Esophagus muscularis mucosa (tissue), 4 donors: ENCODE data around the gene VCX3B. TPM values are rescaled to one million over a fixed set of nuclear protein-coding genes. Genes with fewer than 3 reads are reported as not detected.
"Not testable (repeated sequence)": the region's sequence is repeated elsewhere in the genome, so short reads cannot be mapped to it uniquely, and the experiment has no call there.

Experiments
- DNase-seq: peaks from one replicate; pipeline ENCODE4 v3.0.0-alpha.2; 2017; ENCODE audit errors: extremely low spot score
- H3K27ac ChIP-seq, 4 donors: fragments of 200-600 bp; sonication (generic); replicated peaks in 1 of 4; 1 replicate in 3 of 4; 2 replicates in 1 of 4; pipeline ENCODE4 v1.5.1; 2016 to 2019; ENCODE audit warnings: mild to moderate bottlenecking in 1 of 4
- H3K27me3 ChIP-seq, 4 donors: fragments of 200-600 bp; sonication (generic); one replicate each; pipeline versions ENCODE4 v1.5.1 to v1.6.0; 2016 to 2019
- H3K36me3 ChIP-seq, 4 donors: fragments of 200-600 bp; sonication (generic); one replicate each; pipeline ENCODE4 v1.5.1; 2016 to 2019
- H3K4me1 ChIP-seq, 4 donors: fragments of 200-600 bp; sonication (generic); one replicate each; pipeline ENCODE4 v1.5.1; 2016 to 2019
- H3K4me3 ChIP-seq, 4 donors: fragments of 200-600 bp; sonication (generic); 1 replicate in 2 of 4; 2 replicates in 2 of 4; pipeline ENCODE4 v1.5.1; 2016 to 2019; ENCODE audit warnings: mild to moderate bottlenecking in 4 of 4, moderate library complexity in 1 of 4
- H3K9me3 ChIP-seq, 4 donors: fragments of 200-600 bp; sonication (generic); 1 replicate in 3 of 4; 2 replicates in 1 of 4; pipeline ENCODE4 v1.5.1; 2016 to 2019
- EP300 ChIP-seq: sonication (generic); formaldehyde crosslinking; IDR thresholded peaks from one replicate; pipeline ENCODE4 v1.6.1; 2017; ENCODE audit warnings: antibody characterized with exemption
- POLR2A ChIP-seq: fragments of 450-650 bp; IDR thresholded peaks from one replicate; pipeline ENCODE4 v1.6.1; 2017; ENCODE audit warnings: antibody characterized with exemption, moderate library complexity, mild to moderate bottlenecking, low read depth
- POLR2AphosphoS5 ChIP-seq, 2 donors: sonication (generic); formaldehyde crosslinking; IDR thresholded peaks; one replicate each; pipeline ENCODE4 v1.6.1; 2017; ENCODE audit warnings: antibody characterized with exemption in 2 of 2
- WGBS: methylation state at CpG from one replicate; pipeline ENCODE4 v1.1.5; 2018; 5-methylcytosine and 5-hydroxymethylcytosine counted together
- intact Hi-C: fragments of 100-400 bp; cut with DNase I; formaldehyde crosslinking; loops from one replicate; pipeline ENCODE4 v1.15.1; 2023
- total RNA-seq, 4 donors: library from RNA; depleted of rRNA; stranded (reverse); fragments of >200 nt; gene quantifications; one replicate each; pipeline versions ENCODE4 v1.1.0 to v1.2.1, GENCODE V29; 2016
- TF ChIP-seq, protein P1 (sequence below), 3 experiments: fragments of 200-600 bp in 2 of 3; fragments of 450-650 bp in 1 of 3; sonication (generic) in 2 of 3; IDR thresholded peaks; one replicate each; pipeline ENCODE4 v1.5.1; 2017 to 2019; ENCODE audit warnings: antibody characterized with exemption in 3 of 3, mild to moderate bottlenecking in 2 of 3, moderate library complexity in 1 of 3

The VCX3B gene
- total RNA-seq, result not detected

DNA sequence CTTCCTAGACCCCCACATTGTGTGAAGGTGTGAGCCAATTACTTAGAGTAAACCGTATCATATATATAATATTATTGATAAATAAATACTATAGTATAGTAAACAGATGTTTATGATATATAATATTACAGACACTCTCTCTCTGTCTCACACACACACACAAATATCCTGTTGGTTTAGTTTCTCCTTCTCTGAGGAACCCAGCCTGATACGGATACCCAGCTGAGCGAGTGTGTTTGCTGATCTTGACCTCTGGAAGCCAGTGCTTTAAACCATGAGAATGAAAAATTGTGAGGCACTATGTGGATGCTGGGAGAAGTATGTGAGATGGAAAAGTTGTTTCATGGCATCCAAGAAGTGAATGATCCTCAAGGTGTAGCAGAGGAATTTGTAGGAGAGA lies at the start of gene VCX3B:
Gene VCX3B, plus strand, starts transcription at position 301 of the 400 bp plus-strand sequence. CDS start 621 bp downstream, outside the sequence.
- H3K4me3 ChIP-seq, DNase-seq, H3K27me3 ChIP-seq, H3K36me3 ChIP-seq, H3K9me3 ChIP-seq, H3K27ac ChIP-seq, H3K4me1 ChIP-seq, intact Hi-C loops: not testable (repeated sequence)
- whole genome bisulfite sequencing, result 89% methylated on average over 2 of the region's 3 CpGs

- Histone ChIP-seq H3K9me3 (no peaks in the 10 kb centered on the region), H3K36me3 (no peaks in the 10 kb centered on the region), H3K4me1 (no peaks in the 10 kb centered on the region), H3K27me3 (no peaks in the 10 kb centered on the region), H3K27ac (no peak overlapping the region), H3K4me3 (no peak overlapping the region)
- no peak for DNase-seq
- intact Hi-C loops, result no loop called here
- 78% methylated on average over 4 of the region's 4 CpGs for WGBS
- no peak for TF ChIP-seq POLR2A
- TF ChIP-seq, protein P1, sequence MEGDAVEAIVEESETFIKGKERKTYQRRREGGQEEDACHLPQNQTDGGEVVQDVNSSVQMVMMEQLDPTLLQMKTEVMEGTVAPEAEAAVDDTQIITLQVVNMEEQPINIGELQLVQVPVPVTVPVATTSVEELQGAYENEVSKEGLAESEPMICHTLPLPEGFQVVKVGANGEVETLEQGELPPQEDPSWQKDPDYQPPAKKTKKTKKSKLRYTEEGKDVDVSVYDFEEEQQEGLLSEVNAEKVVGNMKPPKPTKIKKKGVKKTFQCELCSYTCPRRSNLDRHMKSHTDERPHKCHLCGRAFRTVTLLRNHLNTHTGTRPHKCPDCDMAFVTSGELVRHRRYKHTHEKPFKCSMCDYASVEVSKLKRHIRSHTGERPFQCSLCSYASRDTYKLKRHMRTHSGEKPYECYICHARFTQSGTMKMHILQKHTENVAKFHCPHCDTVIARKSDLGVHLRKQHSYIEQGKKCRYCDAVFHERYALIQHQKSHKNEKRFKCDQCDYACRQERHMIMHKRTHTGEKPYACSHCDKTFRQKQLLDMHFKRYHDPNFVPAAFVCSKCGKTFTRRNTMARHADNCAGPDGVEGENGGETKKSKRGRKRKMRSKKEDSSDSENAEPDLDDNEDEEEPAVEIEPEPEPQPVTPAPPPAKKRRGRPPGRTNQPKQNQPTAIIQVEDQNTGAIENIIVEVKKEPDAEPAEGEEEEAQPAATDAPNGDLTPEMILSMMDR (IDR thresholded peaks at IDR 0.05), result no peak
- TF ChIP-seq EP300, result no peak
- no peak for TF ChIP-seq POLR2AphosphoS5 (IDR thresholded peaks at IDR 0.05)
Observed at GRCh38 chrX:8418301-8418700, 46.3 kb upstream of the VCX3B start.

DNA sequence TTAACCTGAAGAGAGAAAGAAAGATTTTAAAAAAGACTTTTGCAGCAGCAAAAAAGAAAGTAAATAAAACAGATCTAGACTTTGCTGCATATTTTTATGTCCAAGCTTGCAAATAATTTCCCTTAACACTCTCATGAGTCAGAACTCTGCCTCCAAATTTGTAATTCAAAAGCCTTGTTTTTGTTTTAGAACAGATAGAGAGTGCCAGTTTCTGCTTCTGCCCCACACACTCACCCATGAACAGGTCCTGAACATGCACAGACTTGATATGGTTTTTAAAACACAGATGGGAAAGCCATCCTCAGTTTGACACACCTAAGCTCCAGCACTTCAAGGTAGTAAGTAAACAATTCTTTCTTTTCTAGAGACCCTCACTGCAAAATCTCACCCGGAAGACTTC lies 39.7 kb upstream of the VCX3B start:
- H3K36me3 ChIP-seq, result no peaks in the 10 kb centered on the region
- intact Hi-C loops, result no loop called here
- 76% methylated on average over 1 of the region's 1 CpG for WGBS
- H3K4me3 ChIP-seq, result no peak overlapping the region
- no peaks in the 10 kb centered on the region for H3K27me3 ChIP-seq
- TF ChIP-seq POLR2AphosphoS5 (IDR thresholded peaks at IDR 0.05) (no peak), EP300 (no peak), POLR2A (no peak)
- TF ChIP-seq, protein P1 (IDR thresholded peaks at IDR 0.05), result no peak
- H3K4me1 ChIP-seq, result no peaks in the 10 kb centered on the region
- DNase-seq, result no peak
- no peaks in the 10 kb centered on the region for H3K9me3 ChIP-seq
- H3K27ac ChIP-seq, result no peak overlapping the region

- H3K4me3 ChIP-seq, result no peak overlapping the region
- no peaks in the 10 kb centered on the region for H3K4me1 ChIP-seq
- H3K9me3 ChIP-seq, result no peaks in the 10 kb centered on the region
- no peaks in the 10 kb centered on the region for H3K27me3 ChIP-seq
- no peaks in the 10 kb centered on the region for H3K36me3 ChIP-seq
- no peak overlapping the region for H3K27ac ChIP-seq
- WGBS, result 84% methylated on average over 6 of the region's 6 CpGs
- TF ChIP-seq, protein P1 (IDR thresholded peaks at IDR 0.05), result no peak
- TF ChIP-seq POLR2AphosphoS5 (IDR thresholded peaks at IDR 0.05), result no peak
- DNase-seq, result no peak
- intact Hi-C loops, result no loop called here
Observed at GRCh38 chrX:8429692-8430249, 34.9 kb upstream of the VCX3B start.

DNA sequence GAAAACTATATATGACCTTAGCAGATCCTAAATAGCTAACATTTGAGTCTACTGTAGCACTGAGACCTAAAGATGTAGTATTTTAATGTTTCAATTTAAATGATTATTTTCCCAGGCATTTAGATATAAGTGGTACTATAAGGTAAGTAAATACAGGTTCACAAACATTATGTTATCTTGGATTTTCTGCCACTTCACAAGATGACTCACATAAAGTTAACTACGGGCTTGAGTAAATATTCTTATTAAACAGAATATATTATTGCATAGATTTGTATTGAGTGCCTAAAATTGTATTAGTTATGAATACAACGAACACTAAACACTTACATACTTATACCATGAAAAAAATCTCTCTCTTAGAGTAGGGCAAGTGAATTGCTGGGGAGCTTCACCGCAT lies 34.2 kb upstream of the VCX3B start:
- TF ChIP-seq, protein P1 (IDR thresholded peaks at IDR 0.05), result no peak
- TF ChIP-seq EP300 (no peak), POLR2A (no peak), POLR2AphosphoS5 (IDR thresholded peaks at IDR 0.05) (no peak)
- Histone ChIP-seq H3K27me3 (no peaks in the 10 kb centered on the region), H3K4me3 (no peak overlapping the region), H3K9me3 (no peaks in the 10 kb centered on the region), H3K27ac (no peak overlapping the region), H3K4me1 (no peaks in the 10 kb centered on the region), H3K36me3 (no peaks in the 10 kb centered on the region)
- no peak for DNase-seq
- intact Hi-C loops, result no loop called here
- 71% methylated on average over 3 of the region's 3 CpGs for WGBS
